ENCODE data around the gene CFAP157.

GRCh38 chr9:127749090-127749787, 42.5 kb downstream of the CFAP157 start:
- TF ChIP-seq POLR2AphosphoS5 (IDR thresholded peaks at IDR 0.05): no peak
- no peak for TF ChIP-seq POLR2A (IDR thresholded peaks at IDR 0.05)

Measured in suprapubic skin (tissue), 4 donors.